GM19239 (cell line): ENCODE measurements around the gene FOXJ2.
"Not testable (repeated sequence)": the region's sequence is repeated elsewhere in the genome, so short reads cannot be mapped to it uniquely, and the experiment has no call there.

Source experiments
- DNase-seq: peaks from one replicate; pipeline ENCODE4 v3.0.0; 2011; ENCODE audit warnings: low spot score; ENCODE audit not compliant: insufficient read length
- FAIRE-seq: peaks from 2 replicates; lab custom pipeline; 2011; peaks lifted over from hg19 to GRCh38; lab: Jason Lieb, UNC

FOXJ2 gene

DNA sequence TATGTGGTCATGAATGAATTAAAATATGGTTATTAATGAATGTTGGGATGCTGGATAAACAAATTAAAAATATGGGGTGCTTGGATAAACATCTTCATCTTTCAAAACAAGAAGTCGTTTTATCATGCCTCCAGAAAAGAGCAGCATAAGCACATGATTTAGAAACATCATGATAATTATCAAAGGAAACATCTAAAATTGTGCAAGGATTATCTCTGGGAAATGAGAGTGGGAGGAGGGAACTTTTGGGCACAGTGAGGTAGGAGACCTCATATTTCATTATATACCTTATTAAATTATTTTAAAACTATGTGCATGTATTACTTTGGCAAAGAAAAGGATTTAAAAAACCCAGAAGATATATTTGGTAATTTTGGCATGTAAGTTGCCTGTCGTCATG lies 24.8 kb downstream of the FOXJ2 start:
- FAIRE-seq (no peak), DNase-seq (no peak)

GRCh38 chr12:8057839-8058238 lies 25.3 kb downstream of the FOXJ2 start:
- no peak for FAIRE-seq
- no peak for DNase-seq

DNA sequence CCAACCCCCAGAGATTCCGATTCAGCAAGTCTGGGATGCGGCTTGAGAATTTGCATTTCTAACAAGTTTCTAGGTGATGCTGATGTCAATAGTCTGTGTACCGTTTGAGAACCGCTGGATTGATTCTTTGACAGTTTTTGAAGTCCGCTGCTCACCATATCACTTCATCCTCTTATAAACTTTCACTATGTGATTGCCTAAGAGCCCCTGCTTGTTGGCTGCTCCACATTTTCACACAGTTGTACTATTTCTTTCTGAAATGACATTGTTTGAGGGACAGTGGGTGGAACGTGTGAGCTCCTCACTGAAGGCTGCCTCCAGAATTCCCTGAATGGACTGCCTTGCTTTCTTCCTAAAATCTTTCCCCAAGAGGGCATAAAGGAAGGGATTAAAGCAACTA lies 26.0 kb downstream of the FOXJ2 start:
- no peak for FAIRE-seq
- DNase-seq = no peak

DNA sequence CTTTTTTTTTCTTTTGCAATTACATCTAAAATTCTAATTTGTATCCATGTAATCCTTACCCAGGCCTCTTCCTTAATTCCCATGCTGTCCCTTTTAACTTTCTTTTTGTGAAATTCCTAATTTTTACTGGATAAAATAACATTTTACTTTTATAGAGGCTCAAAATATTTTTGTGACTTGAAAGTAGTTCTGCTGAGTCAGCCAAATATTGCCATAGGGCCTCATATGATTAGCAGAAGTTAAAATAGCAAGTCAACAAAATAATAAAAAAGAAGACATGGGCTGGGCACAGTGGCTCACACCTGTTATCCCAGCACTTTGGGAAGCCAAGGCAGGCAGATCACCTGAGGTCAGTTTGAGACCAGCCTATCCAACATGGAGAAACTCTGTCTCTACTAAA lies 31.6 kb downstream of the FOXJ2 start:
- no peak for FAIRE-seq
- no peak for DNase-seq

DNA sequence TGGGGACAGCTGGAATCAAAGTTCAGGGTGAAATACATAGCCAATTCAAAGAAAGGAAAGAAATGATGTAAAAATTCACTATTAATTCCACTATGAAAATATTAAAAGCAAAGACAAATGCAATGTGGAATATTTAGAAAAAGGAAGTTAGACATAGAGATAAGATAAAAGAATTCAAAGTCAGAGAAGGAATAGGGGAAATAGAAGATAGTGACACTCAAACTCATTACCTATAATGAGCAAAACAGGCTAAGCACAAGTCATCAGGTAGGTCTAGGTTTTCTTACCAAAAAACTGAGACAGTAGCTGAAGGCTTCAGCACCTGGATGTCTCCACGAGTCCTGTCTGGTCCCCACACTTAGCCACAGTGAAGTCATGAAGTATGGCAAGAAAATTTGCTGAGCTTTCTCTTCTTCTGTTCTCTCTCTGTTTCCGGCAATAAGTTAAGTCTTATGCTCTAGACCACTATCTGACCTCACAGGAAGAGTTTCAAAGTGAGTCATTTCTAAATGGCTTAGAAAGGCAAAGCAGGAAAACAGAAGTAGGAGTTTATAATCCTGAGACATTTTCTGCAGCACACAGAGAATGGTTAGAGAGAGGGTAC lies 33.6 kb downstream of the FOXJ2 start, which contains the start of gene C3AR1:
Gene C3AR1 (minus strand): TSS at position 369 of the 604 bp plus-strand sequence. CDS start 6,174 bp downstream, outside the sequence.
- FAIRE-seq (peak; percentile 85), DNase-seq (no peak)

DNA sequence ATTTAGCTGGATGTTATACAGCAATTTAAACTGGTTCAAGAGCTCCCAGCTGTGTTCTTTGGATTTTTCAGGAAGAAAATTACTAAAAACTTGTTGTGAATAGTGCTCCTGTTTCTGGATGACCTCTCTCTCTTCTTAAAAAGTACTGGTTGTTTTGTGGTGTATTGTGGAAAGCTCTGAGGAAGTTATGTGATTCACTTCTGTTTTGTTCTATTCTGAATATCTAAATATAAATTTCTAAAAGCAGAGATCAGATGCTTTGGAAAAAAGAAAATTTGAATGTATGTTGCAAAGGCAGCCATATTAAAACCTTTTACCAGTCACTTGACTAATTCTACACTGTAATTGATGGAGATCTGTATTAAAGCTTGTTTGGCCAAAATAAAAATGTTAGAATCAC lies 37.1 kb downstream of the FOXJ2 start:
- no peak for DNase-seq
- no peak for FAIRE-seq

- FAIRE-seq, DNase-seq: not testable (repeated sequence)
Observed at GRCh38 chr12:8071820-8072219, 39.3 kb downstream of the FOXJ2 start.

DNA sequence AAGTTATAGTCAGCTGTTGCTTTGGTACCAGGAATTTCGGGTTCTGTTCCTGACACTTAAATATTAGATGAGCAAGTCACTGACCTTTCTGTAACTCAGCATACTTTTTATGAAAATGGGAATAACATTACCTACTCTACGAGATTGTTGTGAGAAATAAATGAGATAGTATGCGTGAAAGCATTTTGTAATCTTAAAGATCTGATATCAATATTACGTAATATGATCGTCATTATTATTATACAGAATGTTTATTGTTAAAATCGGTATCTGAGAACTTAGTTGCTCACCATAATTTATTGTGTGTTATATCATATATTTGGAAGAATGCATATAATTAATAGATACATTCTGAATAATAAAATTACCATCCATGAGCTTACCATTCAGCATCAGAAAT lies 43.4 kb downstream of the FOXJ2 start:
- FAIRE-seq = no peak
- no peak for DNase-seq

GRCh38 chr12:8076366-8076765 lies 43.9 kb downstream of the FOXJ2 start:
- DNase-seq = no peak
- FAIRE-seq = no peak

- DNase-seq (no peak), FAIRE-seq (no peak)
Observed at GRCh38 chr12:8077207-8077606, 44.7 kb downstream of the FOXJ2 start.

- no peak for DNase-seq
- no peak for FAIRE-seq
Observed at GRCh38 chr12:8078398-8078797, 45.9 kb downstream of the FOXJ2 start.

GRCh38 chr12:8078916-8079315 lies 46.4 kb downstream of the FOXJ2 start:
- FAIRE-seq (no peak), DNase-seq (no peak)

- DNase-seq = no peak
- peak; percentile 47 for FAIRE-seq
Observed at GRCh38 chr12:8080120-8080519, 47.6 kb downstream of the FOXJ2 start.

DNA sequence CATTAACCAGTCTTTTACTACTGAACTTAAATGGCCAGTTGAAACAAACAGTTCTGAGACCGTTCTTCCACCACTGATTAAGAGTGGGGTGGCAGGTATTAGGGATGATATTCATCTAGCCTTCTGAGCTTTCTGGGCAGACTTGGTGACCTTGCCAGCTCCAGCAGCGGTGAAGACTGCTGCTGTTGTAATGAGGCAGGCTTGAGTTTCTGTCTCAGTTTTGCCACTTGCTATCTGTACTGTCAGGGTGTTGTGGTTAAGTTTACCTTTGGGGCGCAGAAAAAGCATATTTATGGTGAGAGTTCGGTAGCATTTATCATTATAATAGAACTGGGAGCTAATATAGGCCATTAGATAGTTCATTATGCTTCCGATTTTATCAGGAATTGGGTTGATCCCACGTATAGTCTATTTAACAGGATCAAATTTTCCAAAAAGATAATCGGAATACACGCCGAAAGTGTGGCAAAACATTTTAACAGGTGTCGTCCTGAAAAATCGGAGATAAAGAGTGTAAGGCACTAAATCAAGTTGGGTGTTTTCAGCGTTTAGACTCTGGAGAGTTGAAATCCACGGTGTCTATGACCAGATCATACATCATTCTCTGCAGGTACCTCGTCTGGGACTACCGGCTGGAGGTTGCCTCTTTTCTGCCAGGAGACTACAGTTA lies 48.9 kb downstream of the FOXJ2 start:
- peak; percentile 35 for FAIRE-seq

GRCh38 chr12:8082808-8083100 lies 50.2 kb downstream of the FOXJ2 start:
- FAIRE-seq (no peak), DNase-seq (no peak)

More for the DNA sequence above, 48.9 kb downstream of the FOXJ2 start:
- no peak for DNase-seq

DNA sequence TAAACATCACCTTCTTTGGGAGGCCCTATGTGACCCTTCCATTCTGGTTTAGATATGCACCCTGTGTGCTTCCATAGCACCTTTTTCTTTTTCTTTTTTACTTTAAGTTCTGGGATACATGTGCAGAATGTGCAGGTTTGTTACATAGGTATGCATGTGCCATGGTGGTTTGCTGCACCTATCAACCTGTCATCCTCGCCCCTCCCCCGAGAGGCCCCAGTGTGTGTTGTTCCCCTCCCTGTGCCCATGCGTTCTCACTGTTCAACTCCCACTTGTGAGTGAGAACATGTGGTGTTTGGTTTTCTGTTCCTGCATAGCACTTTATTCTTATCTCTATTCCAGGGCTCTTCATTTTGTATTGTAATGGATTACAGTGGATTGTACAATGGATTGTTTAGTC lies 51.8 kb downstream of the FOXJ2 start:
- FAIRE-seq, DNase-seq: not testable (repeated sequence)

DNA sequence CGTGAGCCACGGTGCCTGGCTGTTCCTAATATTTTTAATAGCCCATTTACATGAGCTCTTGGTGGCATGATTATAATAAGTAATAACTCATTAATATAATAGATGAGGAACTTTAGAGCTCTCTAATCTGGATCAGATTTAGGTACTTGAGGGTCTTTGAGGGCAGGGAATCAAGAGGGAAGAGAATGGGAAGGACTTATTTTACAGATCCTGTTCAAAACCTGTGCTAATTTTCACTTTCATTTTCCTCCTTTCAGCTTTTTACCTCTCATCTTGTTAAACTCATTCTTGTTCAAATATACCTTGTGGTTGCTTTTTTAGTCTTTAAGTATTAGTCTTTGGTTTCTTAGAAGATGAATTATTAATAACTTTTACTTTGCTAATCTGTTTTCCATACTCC lies 55.1 kb downstream of the FOXJ2 start:
- DNase-seq = no peak
- peak; percentile 52 for FAIRE-seq

GRCh38 chr12:8088574-8088973 lies 56.1 kb downstream of the FOXJ2 start:
- FAIRE-seq (peak; percentile 96), DNase-seq (no peak)

DNA sequence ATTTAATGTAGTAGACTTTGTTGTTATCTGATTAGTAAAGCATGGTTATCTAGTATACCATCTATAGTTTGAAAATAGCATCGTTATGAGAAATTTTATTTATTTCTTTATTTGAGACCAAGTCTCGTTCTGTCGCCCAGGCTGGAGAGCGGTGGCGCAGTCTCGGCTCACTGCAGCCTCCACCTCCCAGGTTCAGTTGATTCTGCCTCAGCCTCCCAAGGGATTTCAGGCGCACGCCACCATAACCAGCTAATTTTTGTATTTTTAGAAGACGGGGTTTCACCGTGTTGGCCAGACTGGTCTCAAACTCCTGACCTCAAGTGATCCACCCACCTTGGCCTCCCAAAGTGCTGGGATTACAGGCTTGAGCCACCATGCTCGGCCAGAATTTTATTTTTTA lies 56.8 kb downstream of the FOXJ2 start:
- not testable (repeated sequence) for FAIRE-seq, DNase-seq

GRCh38 chr12:8089716-8090115 lies 57.2 kb downstream of the FOXJ2 start:
- DNase-seq (no peak), FAIRE-seq (no peak)

GRCh38 chr12:8093291-8093690 lies 60.8 kb downstream of the FOXJ2 start:
- FAIRE-seq (no peak), DNase-seq (no peak)

- DNase-seq (no peak), FAIRE-seq (no peak)
Observed at GRCh38 chr12:8096281-8096915, 63.9 kb downstream of the FOXJ2 start.
